Ovary (tissue), 9 donors: ENCODE measurements around the gene ATP10D. TPM values are rescaled to one million over a fixed set of nuclear protein-coding genes. Genes with fewer than 3 reads are reported as not detected.
"Not testable (repeated sequence)": the region's sequence is repeated elsewhere in the genome, so short reads cannot be mapped to it uniquely, and the experiment has no call there.

ENCODE experiments used
- DNase-seq, 5 donors: peaks; one replicate each; pipeline ENCODE4 v3.0.0-alpha.2; 2019 to 2020
- H3K27ac ChIP-seq, 2 donors: fragments of 200-600 bp; one replicate each; pipeline versions ENCODE4 v1.5.1 to v1.8.0; 2019 to 2022
- H3K27me3 ChIP-seq: fragments of 200-600 bp; one replicate; pipeline ENCODE4 v1.8.0; 2022
- H3K36me3 ChIP-seq: fragments of 200-600 bp; sonication (generic); one replicate; pipeline ENCODE4 v1.5.1; 2019
- H3K4me1 ChIP-seq: one replicate; pipeline ENCODE4 v1.8.1; 2013; ENCODE audit warnings: mild to moderate bottlenecking, moderate library complexity; ENCODE audit not compliant: insufficient read depth
- H3K4me3 ChIP-seq: fragments of 200-600 bp; sonication (generic); one replicate; pipeline ENCODE4 v1.5.1; 2017
- H3K9me3 ChIP-seq, 2 donors: fragments of 200-600 bp in 1 of 2; sonication (generic) in 1 of 2; one replicate each; pipeline versions ENCODE4 v1.5.1 to v1.8.1; 2013 to 2019; ENCODE audit warnings: mild to moderate bottlenecking in 1 of 2, moderate library complexity in 1 of 2
- EP300 ChIP-seq: sonication (generic); formaldehyde crosslinking; IDR thresholded peaks from one replicate; pipeline ENCODE4 v1.6.1; 2017; ENCODE audit warnings: antibody characterized with exemption
- POLR2A ChIP-seq: fragments of 450-650 bp; IDR thresholded peaks from one replicate; pipeline ENCODE4 v1.6.1; 2017; ENCODE audit warnings: antibody characterized with exemption, mild to moderate bottlenecking, moderate library complexity
- WGBS, 3 donors: extraction: QIAGEN DNeasy Blood & Tissue Kit in 1 of 3; methylation state at CpG; one replicate each; pipeline versions ENCODE4 v1.1.5 to v1.1.7; 2013 to 2017; 5-methylcytosine and 5-hydroxymethylcytosine counted together
- intact Hi-C, 4 donors: fragments of 100-400 bp; cut with DNase I; formaldehyde crosslinking; loops; one replicate each; pipeline versions ENCODE4 v1.11.0 to v1.15.1; 2022 to 2023
- polyA plus RNA-seq, 2 donors: library from polyadenylated mRNA; stranded (reverse); fragments of 200-250 nt in 1 of 2; fragments of 350-450 nt in 1 of 2; fragmentation: Illumina TruSeq in 1 of 2; extraction: RNeasy Lipid Tissue Mini Kit (QIAGEN cat#74804) in 1 of 2; gene quantifications; one replicate each; pipeline ENCODE4 v1.2.3, GENCODE V29; 2013 to 2014
- total RNA-seq, 7 donors: library from RNA; depleted of rRNA in 2 of 7; stranded (reverse); fragments of >200 nt in 2 of 7; fragmentation: NEBNext Ultra II Directional in 3 of 7; extraction: Animal tissue kit (Norgen Biotek cat#: 25700) in 3 of 7; gene quantifications; one replicate each; pipeline versions ENCODE4 v1.1.0 to v1.2.4, GENCODE V29; 2016 to 2023
- TF ChIP-seq, protein P1 (sequence below), 3 donors: fragments of 450-650 bp in 2 of 3; fragments of 200-600 bp in 1 of 3; IDR thresholded peaks; one replicate each; pipeline versions ENCODE4 v1.5.1 to v1.8.0; 2016 to 2022; ENCODE audit warnings: antibody characterized with exemption in 3 of 3, mild to moderate bottlenecking in 1 of 3
- donor health status: DM: no; HTN: no; CAD: no; lungs with moderate emphysema.
- donor health status: DM: no; HTN: no; CAD: no.
- donor health status: Bipolar disorder and iron deficiency.
- donor health status: DM: yes; HTN: yes; CAD: no.
- donor health status: DM: no; HTN: no; CAD: no.
- donor health status: DM: yes; HTN: yes; CAD: no.

ATP10D gene
- total and polyA plus RNA-seq, 9 donors = 8.2 to 27.8 (median 19.6) TPM

DNA sequence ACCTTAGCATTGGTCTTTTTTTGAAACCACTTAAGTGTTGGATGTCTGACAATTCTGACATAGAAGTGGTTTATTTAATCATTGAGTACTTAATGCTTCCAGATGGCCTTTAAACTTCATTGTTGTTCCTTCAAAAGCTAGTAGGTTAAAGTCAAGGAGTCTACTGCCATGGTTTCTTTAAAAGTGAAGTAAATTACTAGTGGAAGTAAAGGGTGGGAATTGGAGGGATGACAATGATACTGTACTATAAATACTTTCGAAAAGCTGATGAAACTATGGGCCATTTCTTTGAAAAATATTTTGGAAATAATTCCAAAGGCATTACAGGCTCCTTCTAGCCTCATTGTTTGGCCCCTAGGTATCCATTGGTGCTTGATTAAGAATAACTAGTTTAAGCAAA lies 51.9 kb downstream of the ATP10D start:
- Histone ChIP-seq H3K27me3 (no peaks in the 10 kb centered on the region), H3K36me3 (no peaks in the 10 kb centered on the region), H3K4me1 (peaks cover 2% of the 10 kb centered on the region), H3K27ac (no peak overlapping the region), H3K4me3 (no peak overlapping the region), H3K9me3 (no peaks in the 10 kb centered on the region)
- 0% methylated on average over 1 of the region's 1 CpG for WGBS, 3 donors
- no peak for DNase-seq
- no peak for TF ChIP-seq EP300
- no peak for TF ChIP-seq POLR2A
- TF ChIP-seq, protein P1, sequence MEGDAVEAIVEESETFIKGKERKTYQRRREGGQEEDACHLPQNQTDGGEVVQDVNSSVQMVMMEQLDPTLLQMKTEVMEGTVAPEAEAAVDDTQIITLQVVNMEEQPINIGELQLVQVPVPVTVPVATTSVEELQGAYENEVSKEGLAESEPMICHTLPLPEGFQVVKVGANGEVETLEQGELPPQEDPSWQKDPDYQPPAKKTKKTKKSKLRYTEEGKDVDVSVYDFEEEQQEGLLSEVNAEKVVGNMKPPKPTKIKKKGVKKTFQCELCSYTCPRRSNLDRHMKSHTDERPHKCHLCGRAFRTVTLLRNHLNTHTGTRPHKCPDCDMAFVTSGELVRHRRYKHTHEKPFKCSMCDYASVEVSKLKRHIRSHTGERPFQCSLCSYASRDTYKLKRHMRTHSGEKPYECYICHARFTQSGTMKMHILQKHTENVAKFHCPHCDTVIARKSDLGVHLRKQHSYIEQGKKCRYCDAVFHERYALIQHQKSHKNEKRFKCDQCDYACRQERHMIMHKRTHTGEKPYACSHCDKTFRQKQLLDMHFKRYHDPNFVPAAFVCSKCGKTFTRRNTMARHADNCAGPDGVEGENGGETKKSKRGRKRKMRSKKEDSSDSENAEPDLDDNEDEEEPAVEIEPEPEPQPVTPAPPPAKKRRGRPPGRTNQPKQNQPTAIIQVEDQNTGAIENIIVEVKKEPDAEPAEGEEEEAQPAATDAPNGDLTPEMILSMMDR (IDR thresholded peaks at IDR 0.05) = no peak
- intact Hi-C loops = no loop called here

DNA sequence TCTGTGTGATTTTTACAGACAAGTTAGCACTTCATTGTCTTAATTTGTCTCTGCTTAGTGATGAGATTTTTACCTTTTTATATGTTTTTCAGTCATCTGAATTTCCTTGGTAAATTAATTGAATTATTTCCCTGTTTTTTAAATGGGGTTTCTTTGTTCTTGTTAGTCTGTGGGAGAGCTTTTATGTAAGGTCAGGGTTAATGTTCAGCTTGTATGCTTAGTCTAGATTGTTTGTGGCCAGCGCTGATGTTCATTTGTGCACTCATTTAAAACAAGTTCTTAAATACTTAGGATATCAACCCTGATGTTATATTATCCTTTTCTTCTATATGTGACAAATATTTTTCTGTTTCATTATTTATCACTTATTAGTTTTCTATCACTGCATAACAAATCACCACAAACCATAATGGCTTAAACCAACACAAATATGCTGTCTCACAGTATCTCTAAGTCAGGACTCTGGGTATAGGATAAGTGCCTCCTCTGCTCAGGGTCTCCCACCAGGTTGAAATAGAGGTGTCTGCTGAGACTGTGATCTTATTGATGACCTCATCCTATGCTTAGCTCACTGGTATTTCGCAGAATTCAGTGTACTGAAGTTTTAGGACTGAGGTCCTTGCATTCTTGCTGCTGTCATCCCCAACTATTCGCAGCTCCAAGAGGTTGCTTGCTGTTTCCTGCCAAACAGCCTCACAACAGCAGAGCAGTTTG lies 53.2 kb downstream of the ATP10D start:
- no peaks in the 10 kb centered on the region for H3K9me3 ChIP-seq
- no peaks in the 10 kb centered on the region for H3K27me3 ChIP-seq
- 36 to 61% (median 49%) methylated on average over 3 of the region's 3 CpGs for whole genome bisulfite sequencing, 3 donors
- H3K36me3 ChIP-seq = no peaks in the 10 kb centered on the region
- intact Hi-C loops = no loop called here
- H3K4me1 ChIP-seq = peaks cover 2% of the 10 kb centered on the region
- TF ChIP-seq POLR2A (no peak), EP300 (no peak)
- TF ChIP-seq, protein P1 (IDR thresholded peaks at IDR 0.05) = no peak
- no peak overlapping the region for H3K27ac ChIP-seq
- no peak overlapping the region for H3K4me3 ChIP-seq
- DNase-seq = no peak

DNA sequence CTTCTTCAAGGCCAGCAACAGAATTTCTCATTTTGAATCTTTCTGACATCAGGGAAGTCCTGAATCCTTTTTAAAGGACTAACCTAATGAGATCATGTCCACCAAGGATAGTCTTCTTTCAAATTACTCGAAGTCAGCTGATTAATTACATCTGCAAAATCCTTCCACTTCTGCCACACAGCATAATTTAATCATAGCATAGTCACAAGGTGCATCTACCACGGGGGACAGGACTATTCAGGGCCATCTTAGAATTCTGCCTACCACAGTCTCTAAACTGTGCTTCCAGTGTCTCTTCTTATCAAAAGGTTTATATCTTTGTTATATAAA lies 53.7 kb downstream of the ATP10D start:
- intact Hi-C loops = no loop called here
- no peak for DNase-seq
- Histone ChIP-seq H3K27ac (no peak overlapping the region), H3K36me3 (no peaks in the 10 kb centered on the region), H3K9me3 (no peaks in the 10 kb centered on the region), H3K4me1 (peaks cover 2% of the 10 kb centered on the region), H3K27me3 (no peaks in the 10 kb centered on the region), H3K4me3 (no peak overlapping the region)
- TF ChIP-seq EP300 (no peak), POLR2A (no peak)
- TF ChIP-seq, protein P1 (IDR thresholded peaks at IDR 0.05) = no peak
- WGBS, 3 donors = 45 to 64% (median 63%) methylated on average over 2 of the region's 2 CpGs

DNA sequence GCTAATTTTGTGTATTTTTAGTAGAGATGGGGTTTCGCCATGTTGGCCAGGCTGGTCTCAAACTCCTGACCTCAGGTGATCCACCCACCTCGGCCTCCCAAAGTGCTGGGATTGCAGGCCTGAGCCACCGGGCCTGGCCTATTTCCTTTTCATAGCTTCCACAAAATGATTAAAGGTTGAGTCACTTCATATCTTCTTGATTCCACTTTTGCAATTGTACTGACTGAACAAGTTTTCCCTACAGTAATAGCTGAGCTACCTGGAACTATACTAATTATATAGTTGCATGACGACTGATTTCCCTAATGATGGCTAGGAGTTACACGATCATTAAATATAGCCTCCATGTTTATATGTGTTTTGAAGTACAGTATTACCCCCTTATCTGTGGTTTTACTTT lies 57.6 kb downstream of the ATP10D start:
- H3K4me1 ChIP-seq, intact Hi-C loops, H3K27me3 ChIP-seq, H3K36me3 ChIP-seq, H3K4me3 ChIP-seq, DNase-seq, H3K9me3 ChIP-seq, H3K27ac ChIP-seq: not testable (repeated sequence)
- WGBS, 3 donors = 77 to 93% (median 79%) methylated on average over 4 to 5 of the region's 5 CpGs

DNA sequence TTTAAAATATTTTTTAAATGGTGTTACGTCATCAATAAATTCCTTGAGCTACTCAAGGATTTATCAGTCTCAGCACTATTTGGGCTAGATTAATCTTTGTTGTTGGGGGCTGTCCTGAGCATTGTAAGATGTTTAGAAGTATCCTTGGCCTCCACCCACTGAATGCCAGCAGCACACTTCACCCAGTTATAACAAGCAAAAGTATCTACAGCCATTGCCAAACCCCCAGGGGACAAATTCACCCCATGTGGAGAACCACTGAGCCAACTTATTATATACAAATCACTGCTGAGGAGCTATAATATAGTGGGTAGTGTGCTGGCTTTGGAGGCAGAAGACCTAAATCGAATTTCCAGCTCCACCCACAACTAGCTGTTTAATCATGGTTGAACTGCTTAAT lies 58.3 kb downstream of the ATP10D start:
- no peaks in the 10 kb centered on the region for H3K36me3 ChIP-seq
- WGBS, 3 donors = 44 to 66% (median 44%) methylated on average over 2 of the region's 2 CpGs

DNA sequence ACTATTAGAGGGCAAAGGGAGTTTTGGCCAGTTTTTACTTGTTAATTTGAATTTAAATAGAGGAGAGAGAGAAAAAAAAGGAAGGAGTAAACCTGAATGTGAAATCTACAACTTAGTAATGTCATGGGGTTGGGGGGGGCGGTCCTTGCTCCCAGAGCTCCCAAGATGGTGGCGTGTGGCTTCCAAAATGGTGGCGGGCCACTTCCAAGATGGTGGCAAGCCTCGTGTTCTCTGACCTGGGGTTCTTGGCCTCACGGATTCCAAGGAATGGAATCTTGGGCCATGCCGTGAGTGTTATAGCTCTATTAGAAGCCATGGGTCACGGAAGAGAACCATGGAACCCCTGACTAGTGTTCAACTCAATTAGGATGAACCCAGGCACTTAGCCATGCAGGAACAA lies 65.3 kb downstream of the ATP10D start:
- intact Hi-C loops, H3K36me3 ChIP-seq: not testable (repeated sequence)
- WGBS, 3 donors = 93 to 98% (median 95%) methylated on average over 7 of the region's 7 CpGs

More for the DNA sequence above, 58.3 kb downstream of the ATP10D start:
- no peaks in the 10 kb centered on the region for H3K27me3 ChIP-seq
- TF ChIP-seq POLR2A (no peak), EP300 (no peak)
- TF ChIP-seq, protein P1 (IDR thresholded peaks at IDR 0.05) = no peak
- H3K4me1 ChIP-seq = peaks cover 2% of the 10 kb centered on the region
- no peak for DNase-seq
- no peak overlapping the region for H3K27ac ChIP-seq
- no peaks in the 10 kb centered on the region for H3K9me3 ChIP-seq
- intact Hi-C loops = no loop called here
- no peak overlapping the region for H3K4me3 ChIP-seq

More for the DNA sequence above, 65.3 kb downstream of the ATP10D start:
- not testable (repeated sequence) for H3K4me1 ChIP-seq, H3K4me3 ChIP-seq, H3K27me3 ChIP-seq, H3K27ac ChIP-seq, H3K9me3 ChIP-seq, DNase-seq
